Body of pancreas (tissue), 4 donors: ENCODE data around the gene RABGGTA.

ENCODE experiments used
- POLR2A ChIP-seq, 3 donors: fragments of 450-650 bp; IDR thresholded peaks; one replicate each; pipeline ENCODE4 v1.6.1; 2016; ENCODE audit warnings: antibody characterized with exemption in 3 of 3, mild to moderate bottlenecking in 2 of 3
- TF ChIP-seq, protein P1 (sequence below), 7 experiments: fragments of 450-650 bp in 4 of 7; fragments of 200-600 bp in 3 of 7; sonication (generic) in 3 of 7; IDR thresholded peaks; one replicate each; pipeline ENCODE4 v1.5.1; 2016 to 2019; ENCODE audit warnings: antibody characterized with exemption in 7 of 7

DNA sequence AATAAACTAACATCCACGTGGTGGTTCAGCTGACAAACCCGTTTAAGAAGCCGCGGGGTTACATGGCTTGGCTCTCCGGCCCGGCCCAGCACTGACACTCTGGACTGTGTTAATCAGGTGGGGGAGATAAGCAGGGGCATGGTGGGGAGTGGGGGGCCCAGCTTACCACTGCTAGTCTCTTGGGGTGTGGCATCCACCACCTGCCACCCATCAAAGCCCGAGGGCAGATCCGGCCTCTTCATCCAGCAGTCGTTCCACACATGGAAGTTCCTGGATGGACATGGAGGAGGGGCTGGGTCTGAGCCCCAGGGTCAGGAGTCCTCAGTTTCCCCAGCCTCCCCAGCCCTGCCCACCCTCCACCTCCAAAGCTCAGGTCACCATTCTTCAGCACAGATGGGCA, 13.3 kb downstream of the RABGGTA start:
- TF ChIP-seq, protein P1, sequence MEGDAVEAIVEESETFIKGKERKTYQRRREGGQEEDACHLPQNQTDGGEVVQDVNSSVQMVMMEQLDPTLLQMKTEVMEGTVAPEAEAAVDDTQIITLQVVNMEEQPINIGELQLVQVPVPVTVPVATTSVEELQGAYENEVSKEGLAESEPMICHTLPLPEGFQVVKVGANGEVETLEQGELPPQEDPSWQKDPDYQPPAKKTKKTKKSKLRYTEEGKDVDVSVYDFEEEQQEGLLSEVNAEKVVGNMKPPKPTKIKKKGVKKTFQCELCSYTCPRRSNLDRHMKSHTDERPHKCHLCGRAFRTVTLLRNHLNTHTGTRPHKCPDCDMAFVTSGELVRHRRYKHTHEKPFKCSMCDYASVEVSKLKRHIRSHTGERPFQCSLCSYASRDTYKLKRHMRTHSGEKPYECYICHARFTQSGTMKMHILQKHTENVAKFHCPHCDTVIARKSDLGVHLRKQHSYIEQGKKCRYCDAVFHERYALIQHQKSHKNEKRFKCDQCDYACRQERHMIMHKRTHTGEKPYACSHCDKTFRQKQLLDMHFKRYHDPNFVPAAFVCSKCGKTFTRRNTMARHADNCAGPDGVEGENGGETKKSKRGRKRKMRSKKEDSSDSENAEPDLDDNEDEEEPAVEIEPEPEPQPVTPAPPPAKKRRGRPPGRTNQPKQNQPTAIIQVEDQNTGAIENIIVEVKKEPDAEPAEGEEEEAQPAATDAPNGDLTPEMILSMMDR (IDR thresholded peaks at IDR 0.05) = no peak
- no peak for TF ChIP-seq POLR2A (IDR thresholded peaks at IDR 0.05)
